Pancreas (tissue), 10 donors: ENCODE measurements around the gene C1QA. TPM values are rescaled to one million over a fixed set of nuclear protein-coding genes. Genes with fewer than 3 reads are reported as not detected.

Experiments
- ATAC-seq, 4 donors: fragments of 200-7000 bp; cut with Tn5 transposase; one replicate each; pipeline versions ENCODE4 v1.8.0 to v1.9.1; 2020; ENCODE audit warnings: mild to moderate bottlenecking in 4 of 4, moderate library complexity in 4 of 4
- DNase-seq, 6 donors: peaks; one replicate each; pipeline ENCODE4 v3.0.0-alpha.2; 2020
- FAIRE-seq: peaks from 2 replicates; lab custom pipeline; 2012; peaks lifted over from hg19 to GRCh38; lab: Jason Lieb, UNC
- H3K27ac ChIP-seq, 4 donors: fragments of 200-600 bp; sonication (generic); 1 replicate in 3 of 4; 2 replicates in 1 of 4; pipeline versions ENCODE4 v1.5.0 to v1.8.0; 2020
- H3K27me3 ChIP-seq, 4 donors: fragments of 200-600 bp; one replicate each; pipeline ENCODE4 v1.8.0; 2021
- H3K36me3 ChIP-seq, 3 donors: fragments of 200-600 bp; sonication (generic) in 1 of 3; one replicate each; pipeline versions ENCODE4 v1.5.0 to v1.8.0; 2020 to 2021
- H3K4me1 ChIP-seq, 3 donors: fragments of 200-600 bp; one replicate each; pipeline ENCODE4 v1.8.0; 2021
- H3K4me3 ChIP-seq, 4 donors: fragments of 200-600 bp; sonication (generic) in 2 of 4; one replicate each; pipeline versions ENCODE4 v1.5.0 to v1.8.0; 2020 to 2021
- H3K9me3 ChIP-seq, 4 donors: fragments of 200-600 bp; one replicate each; pipeline ENCODE4 v1.8.0; 2021
- CTCF ChIP-seq, 4 donors: fragments of 200-600 bp; sonication (generic) in 3 of 4; IDR thresholded peaks; one replicate each; pipeline versions ENCODE4 v1.5.0 to v1.8.0; 2021; ENCODE audit warnings: antibody characterized with exemption in 4 of 4
- WGBS, 2 donors: extraction: QIAGEN DNeasy Blood & Tissue Kit; methylation state at CpG; one replicate each; pipeline ENCODE4 v1.1.7; 2013; 5-methylcytosine and 5-hydroxymethylcytosine counted together
- intact Hi-C, 3 donors: fragments of 100-400 bp; cut with DNase I; formaldehyde crosslinking; loops; one replicate each; pipeline versions ENCODE4 v1.11.1 to v1.14.2; 2022
- polyA plus RNA-seq, 2 donors: library from polyadenylated mRNA; stranded (reverse); fragments of 200-250 nt; gene quantifications; one replicate each; pipeline ENCODE4 v1.2.3, GENCODE V29; 2013
- total RNA-seq, 6 donors: library from RNA; stranded (reverse); fragmentation: NEBNext Ultra II Directional in 4 of 6; extraction: Animal tissue kit (Norgen Biotek cat#: 25700) in 4 of 6; gene quantifications; one replicate each; pipeline versions ENCODE4 v1.2.1 to v1.2.4, GENCODE V29; 2021 to 2023
- donor health status: healthy with polysubstance abuse.
- donor health status: DM: no; HTN: no; CAD: no; lungs with moderate emphysema.
- donor health status: DM: no; HTN: no; CAD: no.
- donor health status: control.
- donor health status: control.
- donor health status: Bipolar disorder and iron deficiency.
- donor health status: DM: yes; HTN: yes; CAD: no.
- donor health status: DM: no; HTN: no; CAD: no.
- donor health status: DM: no; HTN: no; CAD: no.
- donor health status: DM: yes; HTN: yes; CAD: no.

The C1QA gene
- total and polyA plus RNA-seq, 8 donors = 3.3 to 115 (median 19.0) TPM

- Histone ChIP-seq H3K9me3 (no peaks in the 10 kb centered on the region), H3K36me3 (no peaks in the 10 kb centered on the region), H3K27ac (no peak overlapping the region), H3K4me3 (no peak overlapping the region), H3K27me3 (no peaks in the 10 kb centered on the region), H3K4me1 (no peaks in the 10 kb centered on the region)
- FAIRE-seq (no peak), DNase-seq (no peak), ATAC-seq (no peak)
- TF ChIP-seq CTCF (IDR thresholded peaks at IDR 0.05) = no peak
- intact Hi-C loops = no loop called here
- 45 to 53% methylated on average over 34 to 37 of the region's 37 CpGs for WGBS, 2 donors
Observed at GRCh38 chr1:22676916-22677583, 40.6 kb downstream of the C1QA start.

GRCh38 chr1:22677931-22678896 lies 41.8 kb downstream of the C1QA start:
- no peaks in the 10 kb centered on the region for H3K27me3 ChIP-seq
- H3K9me3 ChIP-seq = no peaks in the 10 kb centered on the region
- no peaks in the 10 kb centered on the region for H3K4me1 ChIP-seq
- H3K36me3 ChIP-seq = no peaks in the 10 kb centered on the region
- H3K4me3 ChIP-seq = no peak overlapping the region
- no peak for FAIRE-seq
- H3K27ac ChIP-seq = no peak overlapping the region
- DNase-seq = no peak
- no peak for TF ChIP-seq CTCF (IDR thresholded peaks at IDR 0.05)
- intact Hi-C loops = no loop called here
- WGBS, 2 donors = 77 to 85% methylated on average over 13 of the region's 13 CpGs
- no peak for ATAC-seq

GRCh38 chr1:22680726-22681125 lies 44.3 kb downstream of the C1QA start:
- no peak for ATAC-seq
- TF ChIP-seq CTCF (IDR thresholded peaks at IDR 0.05) = no peak
- Histone ChIP-seq H3K4me3 (no peak overlapping the region), H3K36me3 (no peaks in the 10 kb centered on the region), H3K9me3 (no peaks in the 10 kb centered on the region), H3K27me3 (no peaks in the 10 kb centered on the region), H3K27ac (no peak overlapping the region), H3K4me1 (no peaks in the 10 kb centered on the region)
- 45 to 52% methylated on average over 9 of the region's 9 CpGs for WGBS, 2 donors
- DNase-seq = no peak
- no peak for FAIRE-seq
- intact Hi-C loops = no loop called here

- no peak for FAIRE-seq
- H3K27me3 ChIP-seq = no peaks in the 10 kb centered on the region
- no peaks in the 10 kb centered on the region for H3K9me3 ChIP-seq
Observed at GRCh38 chr1:22681556-22682276, 45.3 kb downstream of the C1QA start.

More at GRCh38 chr1:22681556-22682276, 45.3 kb downstream of the C1QA start:
- Histone ChIP-seq H3K36me3 (no peaks in the 10 kb centered on the region), H3K27ac (no peak overlapping the region), H3K4me3 (no peak overlapping the region), H3K4me1 (no peaks in the 10 kb centered on the region)
- no peak for DNase-seq
- WGBS, 2 donors = 70 to 78% methylated on average over 15 of the region's 15 CpGs
- intact Hi-C loops = no loop called here
- no peak for ATAC-seq
- TF ChIP-seq CTCF (IDR thresholded peaks at IDR 0.05) = no peak
